ENCODE measurements around the gene CERS2.

The CERS2 gene, protein sequence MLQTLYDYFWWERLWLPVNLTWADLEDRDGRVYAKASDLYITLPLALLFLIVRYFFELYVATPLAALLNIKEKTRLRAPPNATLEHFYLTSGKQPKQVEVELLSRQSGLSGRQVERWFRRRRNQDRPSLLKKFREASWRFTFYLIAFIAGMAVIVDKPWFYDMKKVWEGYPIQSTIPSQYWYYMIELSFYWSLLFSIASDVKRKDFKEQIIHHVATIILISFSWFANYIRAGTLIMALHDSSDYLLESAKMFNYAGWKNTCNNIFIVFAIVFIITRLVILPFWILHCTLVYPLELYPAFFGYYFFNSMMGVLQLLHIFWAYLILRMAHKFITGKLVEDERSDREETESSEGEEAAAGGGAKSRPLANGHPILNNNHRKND

DNA sequence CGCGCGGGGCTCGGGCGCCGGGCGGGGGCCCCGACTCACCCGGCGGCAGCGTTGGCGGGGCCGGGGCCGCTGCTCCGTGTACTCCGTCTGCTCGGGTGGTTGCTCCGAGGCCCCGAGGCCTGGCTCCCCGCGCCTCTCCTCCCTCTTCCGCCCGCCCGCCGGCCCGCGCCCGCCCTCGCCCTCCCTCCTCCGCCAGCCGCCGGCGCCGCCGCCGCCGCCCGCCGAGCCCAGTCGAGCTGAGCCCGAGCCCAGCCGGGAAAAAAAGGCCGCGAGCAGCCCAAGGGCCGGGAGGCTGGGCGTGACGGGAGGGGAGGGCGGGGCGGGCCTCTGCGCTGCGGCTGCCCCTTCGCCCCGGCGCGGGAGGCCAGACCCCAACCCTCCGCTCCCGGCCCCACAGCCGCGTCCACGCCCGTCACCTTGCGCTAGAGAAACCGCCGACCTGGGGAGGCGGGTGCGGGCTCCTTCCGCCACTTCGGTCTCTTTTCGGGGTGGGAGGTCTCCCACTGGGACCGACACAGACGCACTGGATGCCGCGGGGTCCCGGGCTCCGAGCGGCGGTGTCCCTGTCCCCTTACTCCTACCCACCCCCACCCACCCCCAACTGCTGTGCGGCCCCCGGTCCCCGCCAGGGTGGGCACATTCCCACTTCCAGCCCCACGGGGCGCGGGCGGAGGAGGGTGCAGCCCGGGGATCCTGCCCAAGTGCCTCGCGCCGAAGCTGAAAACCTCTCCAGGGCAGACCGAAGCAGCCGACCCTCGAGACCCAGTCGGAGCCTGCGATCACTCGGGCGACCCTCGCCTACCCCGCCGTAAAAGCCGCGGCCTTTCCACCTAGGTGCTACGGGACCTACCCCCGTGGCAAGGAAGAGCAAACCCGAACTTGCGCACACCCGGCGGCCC is at the start of gene CERS2:
Gene CERS2, minus strand, starts transcription at position 256 of the 899 bp plus-strand sequence. CDS start 5,745 bp downstream, outside the sequence.
- peak; percentile 50 for DNase-seq

DNA sequence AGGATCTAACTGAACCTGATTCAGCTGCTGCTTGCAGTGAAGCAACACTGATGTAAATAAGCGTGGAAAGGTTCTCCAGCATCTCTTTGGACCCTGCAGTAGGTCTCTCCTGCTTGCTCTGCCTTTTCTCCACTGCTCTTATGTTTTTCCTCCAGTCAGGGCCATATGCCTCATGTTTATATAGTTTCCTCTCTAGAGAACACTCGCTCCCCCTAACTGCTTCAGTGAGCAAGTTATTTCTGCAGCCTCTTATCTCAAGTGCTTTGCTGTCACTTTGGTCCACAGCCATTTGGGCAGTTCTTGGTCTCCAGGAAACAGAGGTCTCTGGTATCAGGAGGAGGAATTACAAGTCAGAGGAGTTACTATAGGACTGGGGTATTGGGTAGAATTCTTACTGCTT is 38.9 kb upstream of the CERS2 start:
- DNase-seq: no peak

DNA sequence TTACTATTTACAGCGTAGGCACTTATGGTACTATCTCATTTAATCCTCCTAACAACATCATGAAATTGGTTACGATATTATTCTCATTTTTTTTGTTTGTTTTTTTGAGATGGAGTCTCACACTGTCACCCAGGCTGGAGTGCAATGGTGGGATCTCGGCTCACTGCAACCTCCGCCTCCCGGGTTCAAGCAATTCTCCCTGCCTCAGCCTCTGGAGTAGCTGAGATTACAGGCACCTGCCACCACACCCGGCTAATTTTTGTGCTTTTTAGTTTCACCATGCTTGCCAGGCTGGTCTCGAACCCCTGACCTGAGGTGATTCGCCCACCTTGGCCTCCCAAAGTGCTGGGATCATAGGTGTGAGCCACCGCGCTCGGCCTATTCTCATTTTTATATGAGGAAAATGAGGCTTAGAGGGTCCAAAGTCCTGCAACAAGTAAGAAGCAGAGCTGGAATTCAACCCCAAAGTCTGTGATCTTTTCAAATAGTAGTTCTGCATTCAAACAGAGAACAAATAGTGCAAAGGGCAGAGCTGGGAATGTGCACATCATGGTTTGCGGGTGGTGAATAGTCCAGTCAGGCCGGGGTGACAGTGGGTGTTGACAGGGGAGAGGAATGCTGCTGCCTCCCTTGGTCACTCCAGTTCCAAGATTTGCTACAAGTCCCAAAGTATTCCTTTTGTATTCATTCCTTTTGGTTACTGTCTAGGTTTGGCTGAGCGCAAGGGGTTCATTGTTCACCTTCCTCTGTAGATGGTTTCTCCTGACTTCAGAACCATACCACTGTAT is 38.2 kb upstream of the CERS2 start:
- DNase-seq: no peak

DNA sequence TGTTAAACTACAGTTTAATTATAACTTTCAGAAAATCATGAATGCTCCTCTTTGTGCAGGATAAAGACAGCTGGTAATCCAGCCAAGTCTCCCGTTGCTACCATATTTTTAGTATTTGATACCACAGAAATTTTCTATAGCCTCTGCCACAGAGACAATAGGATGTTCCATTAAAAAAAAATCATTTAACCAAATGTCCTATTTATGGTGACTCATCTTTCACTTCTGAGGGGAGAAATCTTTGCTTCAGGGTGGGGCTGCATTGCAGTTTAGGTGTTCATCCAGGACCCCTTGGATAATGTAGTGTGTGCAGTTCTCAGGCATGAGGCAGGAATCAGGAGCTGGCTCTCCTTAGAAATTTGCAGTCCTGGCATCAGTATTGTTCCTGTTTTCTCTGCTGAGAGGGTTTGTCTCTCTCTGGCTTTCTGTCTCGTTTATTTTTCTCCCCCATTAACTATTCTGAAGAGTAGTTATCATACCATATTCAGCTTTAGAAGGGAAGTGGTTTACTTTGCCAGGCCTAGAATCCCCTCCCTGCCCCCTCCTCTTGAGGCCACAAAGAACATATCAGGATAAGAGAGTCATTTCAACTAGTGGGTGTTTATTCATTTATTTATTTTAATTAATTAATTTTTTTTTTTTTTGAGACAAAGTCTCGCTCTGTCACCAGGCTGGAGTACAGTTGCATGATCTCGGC is 36.7 kb upstream of the CERS2 start:
- no peak for DNase-seq

DNA sequence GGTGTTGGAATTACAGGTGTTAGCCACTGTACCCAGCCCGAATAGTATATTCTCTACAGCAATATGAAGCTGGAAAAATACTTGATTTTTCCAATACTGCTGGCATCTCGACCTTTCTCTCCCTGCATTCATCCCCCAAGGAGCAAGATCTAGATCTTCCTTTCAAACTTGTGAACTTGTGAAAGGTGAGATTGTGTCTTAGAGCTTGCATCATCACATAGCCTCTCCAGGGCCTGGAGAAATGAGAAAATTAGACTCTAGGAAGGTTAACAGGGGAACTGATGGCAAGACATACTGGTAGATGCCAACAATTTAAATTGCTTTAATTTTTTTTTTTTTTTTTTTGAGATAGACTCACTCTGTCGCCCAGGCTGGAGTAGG is 35.7 kb upstream of the CERS2 start:
- DNase-seq: no peak

DNA sequence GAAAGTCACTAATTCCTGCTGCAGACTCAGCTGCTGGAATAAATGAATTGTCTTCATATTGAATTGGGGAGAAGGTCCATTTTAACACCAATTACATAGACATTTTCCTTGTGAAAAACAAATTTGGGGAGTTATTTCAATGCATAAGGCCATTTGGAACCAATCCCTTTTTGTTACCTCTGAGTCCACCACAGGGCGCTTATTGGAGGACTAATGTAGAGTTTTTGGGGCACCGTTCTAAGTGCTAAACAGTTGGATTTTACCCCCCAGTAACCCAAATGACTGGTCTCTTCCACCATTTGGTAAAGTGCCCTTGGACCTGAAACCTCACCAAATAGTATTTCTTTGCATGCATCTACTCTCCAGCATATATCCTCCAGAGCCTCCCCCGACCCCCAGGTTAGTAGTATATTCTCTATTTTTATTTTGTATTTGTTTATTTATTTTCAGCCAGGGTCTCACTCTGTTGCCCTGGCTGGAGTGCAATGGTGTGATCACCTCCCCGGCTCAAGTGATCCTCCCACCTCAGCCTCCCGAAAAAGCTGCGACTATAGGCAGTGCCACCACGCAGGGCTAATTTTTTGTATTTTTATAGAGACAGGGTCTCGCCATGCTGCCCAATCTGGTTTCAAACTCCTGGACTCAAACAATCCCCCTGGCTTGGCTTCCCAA is 35.2 kb upstream of the CERS2 start:
- no peak for DNase-seq

DNA sequence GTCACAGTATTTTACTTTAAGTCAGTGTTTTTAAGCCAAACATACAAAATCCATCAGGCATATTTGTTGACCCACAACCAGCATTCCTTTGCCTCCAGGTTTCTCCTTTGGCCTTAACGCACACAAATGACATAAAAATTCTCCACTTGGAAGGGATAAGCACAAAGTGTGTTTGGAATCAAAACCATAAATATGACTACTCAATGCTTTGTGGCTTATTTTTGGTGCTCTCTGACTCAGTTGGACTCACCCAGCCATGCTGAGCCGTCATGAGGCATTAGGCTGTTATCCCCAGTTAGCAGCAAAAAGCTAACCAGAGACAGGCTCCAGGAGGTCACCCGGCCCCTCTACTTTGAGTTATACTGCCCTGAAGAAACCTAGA is 34.6 kb upstream of the CERS2 start:
- DNase-seq: no peak

DNA sequence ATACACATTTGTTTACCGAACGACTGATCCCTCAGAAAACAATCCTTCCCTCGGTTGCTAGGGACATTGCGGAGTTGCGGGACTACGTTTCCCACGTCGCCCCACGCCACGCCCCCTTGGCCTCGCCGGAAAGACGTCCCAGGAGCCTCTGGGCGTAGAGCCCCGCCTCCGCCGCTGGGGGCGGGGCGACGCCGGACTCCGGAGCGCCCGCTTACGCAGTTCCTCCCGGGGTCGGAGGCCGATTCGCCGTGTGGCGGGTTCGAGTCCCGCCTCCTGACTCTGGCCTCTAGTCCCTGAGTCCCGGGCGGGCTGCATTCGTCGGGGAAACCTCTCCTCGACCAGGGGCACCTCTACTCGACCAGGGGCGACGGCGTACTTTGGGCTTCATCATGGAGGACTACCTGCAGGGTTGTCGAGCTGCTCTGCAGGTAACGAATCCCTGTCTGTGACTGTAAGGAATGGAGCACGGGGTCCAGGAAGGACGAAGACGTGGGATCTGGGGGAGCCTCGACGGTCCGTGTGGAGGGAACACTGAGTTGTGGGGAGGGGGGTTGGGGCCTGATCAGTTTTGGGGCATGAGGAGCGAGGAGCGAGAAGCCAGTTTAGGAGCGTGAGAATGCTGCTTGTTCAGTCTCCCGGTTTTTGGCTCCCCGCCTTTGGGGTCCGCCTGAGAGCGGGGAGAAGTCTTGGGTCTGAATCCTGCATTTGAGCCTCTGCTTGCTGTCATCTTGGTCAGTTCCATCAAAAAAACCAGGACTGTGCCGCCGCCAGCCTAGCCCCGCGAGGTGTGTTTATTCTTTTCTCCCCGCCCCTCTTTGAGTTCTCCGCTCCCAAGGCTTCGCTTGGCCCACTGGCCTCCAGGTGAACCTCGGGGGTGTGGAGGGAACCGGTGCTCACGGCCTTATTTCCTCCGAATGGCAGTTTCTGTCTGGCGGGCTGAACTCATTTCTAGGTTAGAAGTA is 33.9 kb upstream of the CERS2 start, which contains the start of gene PRUNE1:
Gene PRUNE1, plus strand, starts transcription at position 206 of the 962 bp plus-strand sequence. Its CDS starts 184 bp downstream, at position 390.
- peak; percentile 98 for DNase-seq

DNA sequence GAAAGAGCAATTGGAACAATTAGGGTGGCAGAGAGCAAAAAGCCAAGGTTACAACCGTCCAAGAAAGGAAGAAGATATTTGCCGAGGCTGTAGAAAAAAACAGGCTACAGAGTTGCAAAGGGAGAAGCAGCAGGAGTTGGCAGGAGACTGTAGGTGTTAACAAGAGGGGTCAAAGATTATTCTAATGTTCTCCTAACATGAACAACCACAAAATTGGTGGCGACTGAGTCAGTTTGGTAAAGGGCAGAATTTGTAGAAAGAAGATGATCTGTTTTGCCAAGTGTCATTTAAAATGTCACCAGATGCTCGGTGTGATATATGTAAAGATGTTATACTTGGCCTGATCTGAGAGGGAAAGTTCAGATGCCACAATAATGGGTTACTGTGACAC is 33.2 kb upstream of the CERS2 start:
- no peak for DNase-seq

DNA sequence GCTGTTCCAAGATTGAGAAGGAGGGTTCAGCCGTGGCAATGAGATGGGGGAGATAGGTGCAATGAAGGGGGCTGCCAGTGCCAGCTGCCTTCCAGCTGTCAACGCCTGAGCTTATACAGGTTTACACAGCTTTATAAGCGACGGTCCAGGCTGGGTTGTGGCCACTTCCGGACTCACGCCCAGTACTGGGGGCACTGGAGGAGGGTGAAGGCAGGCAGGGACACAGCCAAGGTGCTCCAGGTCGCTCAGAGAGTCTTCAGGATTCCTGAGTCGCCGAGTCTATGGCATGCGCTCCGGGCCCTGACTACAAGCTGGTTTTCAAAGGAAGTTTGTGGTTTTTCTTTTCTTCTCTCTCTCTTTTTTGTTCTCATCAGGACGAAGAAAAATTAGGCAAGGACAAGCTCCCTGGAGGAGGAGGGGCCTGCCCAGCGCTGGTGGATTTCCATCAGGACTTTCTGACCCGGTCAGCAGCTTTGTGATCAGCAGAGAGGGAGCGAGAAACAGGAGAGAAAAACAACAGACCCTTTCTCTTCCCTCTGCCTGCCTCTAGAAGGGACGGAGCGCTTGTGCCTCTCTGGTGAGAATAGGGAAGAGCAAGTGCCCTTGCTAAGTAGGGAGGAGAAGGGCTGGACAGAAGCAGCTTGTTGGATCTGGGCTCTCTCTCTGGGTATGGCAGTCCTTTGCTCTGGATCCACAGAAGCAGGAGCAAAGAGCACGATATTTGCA is 31.9 kb upstream of the CERS2 start, which contains the start of gene MINDY1:
Gene MINDY1, minus strand, starts transcription at position 576 of the 726 bp plus-strand sequence. CDS start 4,285 bp downstream, outside the sequence.
- DNase-seq: no peak

DNA sequence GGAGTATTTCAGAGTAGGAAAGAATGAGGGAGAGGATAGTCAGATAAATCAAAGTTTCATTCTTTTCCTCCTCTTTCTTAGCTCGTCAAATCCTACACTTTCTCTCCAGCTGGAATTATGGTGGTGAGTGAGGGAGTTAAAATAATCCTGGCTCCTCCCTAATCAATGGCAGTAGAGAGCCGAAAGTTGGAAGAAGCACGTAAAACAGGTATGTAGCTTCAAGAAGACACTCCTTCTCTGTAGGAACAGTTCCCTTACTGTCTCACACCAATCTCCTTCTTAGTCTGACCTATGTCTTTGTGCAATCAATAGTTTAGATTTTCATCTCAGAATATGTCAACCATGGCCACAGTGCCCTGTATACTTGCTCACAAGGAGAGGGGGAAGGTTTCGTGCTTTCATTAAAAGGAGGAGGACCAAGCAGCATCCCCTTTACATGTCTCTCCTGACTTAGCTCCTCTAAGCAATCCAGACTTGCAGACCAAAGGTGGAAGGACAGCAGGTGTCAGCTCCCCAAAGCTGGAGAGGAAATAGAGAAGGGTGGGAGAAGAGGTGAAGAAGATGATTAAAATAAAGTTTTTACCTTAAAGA is 31.2 kb upstream of the CERS2 start:
- no peak for DNase-seq

DNA sequence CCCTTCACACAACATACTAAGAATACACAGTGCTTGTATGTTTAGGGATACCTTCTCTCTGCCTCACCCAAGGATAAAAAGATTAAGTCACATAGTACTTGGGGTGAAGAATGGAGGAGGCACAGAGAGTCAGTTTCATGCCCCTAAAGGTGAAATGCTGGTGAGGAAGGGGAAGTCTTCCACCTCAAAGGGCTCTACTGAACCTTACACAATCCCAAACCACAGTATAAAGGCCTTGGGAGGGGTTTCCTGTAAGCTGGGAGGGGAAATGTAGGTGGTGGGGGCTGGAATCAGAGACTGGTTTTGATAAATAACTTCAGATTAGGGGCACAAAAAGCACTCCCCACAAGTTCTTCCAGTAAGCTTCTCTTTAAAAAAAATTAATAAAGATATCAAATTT is 28.5 kb upstream of the CERS2 start:
- no peak for DNase-seq

DNA sequence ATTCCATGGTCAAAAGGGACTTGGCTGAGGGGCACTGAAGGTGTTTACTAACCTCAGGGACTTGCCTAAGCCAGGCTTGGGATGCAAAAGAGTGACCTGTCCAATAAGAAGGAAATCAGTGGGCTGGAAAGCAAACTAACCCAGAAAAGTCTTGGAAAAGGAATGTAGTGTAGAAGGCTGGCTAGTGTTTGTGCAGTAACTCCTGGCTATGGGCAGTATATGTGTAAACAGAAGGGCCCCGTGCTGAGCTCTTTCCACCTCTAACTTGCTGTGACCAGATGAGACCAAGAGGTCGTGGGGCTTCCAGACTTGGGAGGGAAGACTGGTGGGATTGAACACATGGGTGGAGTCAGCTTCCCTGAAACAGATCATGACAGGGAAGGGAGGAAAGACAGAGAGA is 28.0 kb upstream of the CERS2 start:
- no peak for DNase-seq

DNA sequence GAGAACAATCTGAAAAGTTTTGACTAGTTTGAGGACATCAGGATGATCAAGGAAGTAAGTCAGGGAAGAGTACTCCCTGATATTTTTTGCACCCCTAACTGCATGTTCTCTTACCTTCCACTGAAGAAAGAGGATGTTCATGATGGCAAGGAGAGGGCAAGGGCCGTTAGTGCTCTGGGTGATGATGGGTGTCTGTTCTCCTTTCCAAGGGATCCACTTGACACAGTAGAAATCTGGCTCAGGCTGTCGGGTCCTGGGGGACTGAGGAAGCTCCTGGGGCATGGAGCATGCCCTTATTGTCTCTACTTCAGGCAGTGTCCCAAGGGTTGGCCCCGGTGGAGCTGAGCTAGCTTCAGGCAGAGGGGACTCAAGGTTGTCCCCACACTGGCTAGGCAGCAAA is 27.4 kb upstream of the CERS2 start:
- DNase-seq: no peak

DNA sequence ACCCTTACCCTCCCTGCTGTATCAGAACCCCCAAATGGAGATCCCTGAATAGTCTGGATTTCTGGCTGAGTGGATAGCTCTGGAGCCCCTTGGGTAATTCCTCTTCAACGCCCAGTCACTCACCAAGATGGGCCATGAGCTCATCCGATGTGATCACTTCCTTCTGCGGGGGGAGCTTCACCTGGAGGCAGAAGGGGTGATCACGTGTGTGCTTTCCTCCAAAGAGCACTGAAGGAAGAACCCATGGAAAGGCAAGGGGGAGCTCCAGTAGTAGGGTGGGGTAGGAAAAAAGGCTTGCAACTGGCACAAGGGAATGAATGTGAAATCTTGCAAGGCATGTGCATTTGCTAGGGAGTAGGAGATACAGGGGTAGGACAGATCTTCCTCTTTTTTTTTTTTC is 27.0 kb upstream of the CERS2 start:
- DNase-seq: no peak

DNA sequence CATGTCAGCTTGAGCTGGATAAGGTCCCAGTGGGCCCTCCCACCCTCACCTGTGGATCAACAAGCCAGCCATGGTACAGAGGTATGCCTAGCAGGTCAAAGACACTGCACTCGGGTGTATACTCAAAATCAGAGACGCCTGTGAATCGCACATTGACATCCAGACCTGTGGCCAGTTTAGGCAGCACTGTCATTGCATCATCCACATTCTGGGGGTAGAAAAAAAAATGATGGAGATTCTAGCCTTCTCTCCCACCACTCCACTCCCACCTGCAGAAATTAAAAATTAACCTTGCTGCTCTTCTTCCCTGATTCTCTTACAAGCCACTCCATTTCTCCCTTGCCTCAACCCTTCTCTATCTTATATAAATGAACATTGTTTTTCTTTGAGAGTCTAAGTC is 25.8 kb upstream of the CERS2 start:
- DNase-seq: no peak

DNA sequence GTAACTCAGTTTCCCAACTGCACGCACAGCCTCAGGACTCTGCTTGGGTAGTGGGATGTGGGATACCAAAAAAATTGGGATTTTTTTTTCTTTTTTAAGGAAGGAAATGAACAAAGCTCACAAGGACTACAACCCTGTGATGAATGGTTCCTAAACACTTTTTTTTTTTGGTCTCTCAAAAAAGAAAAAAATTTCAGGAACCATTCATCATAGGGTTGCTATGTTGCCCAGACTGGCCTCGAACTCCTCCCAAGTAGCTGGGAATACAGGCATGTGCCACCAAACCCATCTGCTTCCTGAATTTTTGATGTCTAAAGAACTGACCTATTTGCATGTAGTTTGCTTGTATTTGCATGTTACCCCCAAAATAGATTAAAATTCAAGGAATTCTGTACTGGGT is 25.3 kb upstream of the CERS2 start:
- no peak for DNase-seq

DNA sequence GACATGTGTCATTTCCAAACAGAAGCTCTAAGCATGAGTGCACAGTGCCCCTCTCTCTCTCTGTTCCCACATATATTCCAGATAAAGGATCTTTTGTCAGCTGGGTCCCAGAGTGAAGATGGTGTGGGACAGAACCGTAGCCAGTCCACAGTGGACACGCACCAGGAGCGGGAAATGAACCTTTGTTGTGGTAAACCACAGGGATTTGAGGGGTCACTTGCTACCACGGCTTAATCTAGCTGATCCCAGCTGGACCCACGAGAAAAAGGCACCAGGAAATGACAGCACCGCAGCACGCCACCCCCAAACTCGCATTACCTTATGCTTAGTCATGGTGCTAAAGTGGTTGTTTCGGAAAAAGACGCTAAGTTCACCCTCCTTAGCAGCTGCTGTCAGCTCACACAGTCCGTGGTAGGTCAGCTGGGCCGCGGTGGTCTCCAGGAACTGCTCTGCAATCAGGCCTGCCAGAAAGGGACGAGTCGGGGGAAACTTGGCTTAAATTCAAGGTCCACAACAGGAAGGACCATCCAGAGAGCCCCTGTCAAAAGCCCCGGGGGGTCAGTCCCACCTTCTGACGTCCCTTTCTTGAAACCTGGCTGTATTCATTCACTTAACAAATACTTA is 24.5 kb upstream of the CERS2 start:
- no peak for DNase-seq

DNA sequence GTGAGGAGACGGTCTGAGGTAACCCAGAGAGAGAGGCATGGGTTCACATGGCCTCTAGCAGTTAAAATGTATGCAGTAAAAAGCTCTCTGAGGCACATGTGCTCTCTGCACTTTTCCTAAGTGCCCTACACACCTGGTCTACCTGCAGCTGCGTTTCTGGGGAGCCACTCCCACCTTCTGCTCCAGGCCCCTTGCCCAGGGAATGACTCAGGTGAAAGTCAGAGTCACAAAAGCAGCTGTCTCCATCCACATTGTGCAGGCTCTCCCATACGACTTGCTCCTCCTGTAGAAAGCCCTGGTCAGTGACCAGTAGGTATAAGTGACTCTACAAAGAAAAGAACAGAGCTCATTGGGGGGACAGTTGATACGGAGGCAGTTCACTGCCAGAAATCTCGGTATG is 23.3 kb upstream of the CERS2 start:
- DNase-seq: no peak
